Keratinocyte (primary cell): ENCODE measurements around the gene ITPK1.

Experiments
- CTCF ChIP-seq, 3 experiments: IDR thresholded peaks in 1 of 3; conservative IDR thresholded peaks in 1 of 3; optimal IDR thresholded peaks in 1 of 3; 2 replicates in 2 of 3; 3 replicates in 1 of 3; pipeline versions ENCODE3 to v1.5.1; 2011; ENCODE audit warnings: low read length in 3 of 3, mild to moderate bottlenecking in 3 of 3, moderate library complexity in 2 of 3, control low read depth in 1 of 3, inconsistent platforms in 1 of 3; ENCODE audit not compliant: insufficient read depth in 2 of 3; ENCODE audit errors: extremely low read depth in 1 of 3
- EZH2 ChIP-seq: IDR thresholded peaks from one replicate; pipeline ENCODE4 v1.6.1; 2012; ENCODE audit warnings: inconsistent platforms, mild to moderate bottlenecking, low read length, moderate library complexity

- TF ChIP-seq CTCF (optimal IDR thresholded peaks at IDR 0.05 in 1 of 3, IDR thresholded peaks at IDR 0.05 in 1 of 3, conservative IDR thresholded peaks at IDR 0.05 in 1 of 3; ENCODE audit: extremely low read depth in 1 of 3, insufficient read depth in 2 of 3, low read length in 3 of 3) (no peak), EZH2 (no peak)
Observed at GRCh38 chr14:92987713-92988510, 127.8 kb downstream of the ITPK1 start.
